CD4-positive, alpha-beta T cell treated with Interleukin-6 for 4 hours (primary cell): ENCODE results near the gene PNPLA1.
"Not testable (repeated sequence)": the region's sequence is repeated elsewhere in the genome, so short reads cannot be mapped to it uniquely, and the experiment has no call there.

Experiments
- DNase-seq: peaks from one replicate; pipeline ENCODE4 v3.0.0-alpha.2; 2020; ENCODE audit warnings: mixed read lengths

The PNPLA1 gene

DNA sequence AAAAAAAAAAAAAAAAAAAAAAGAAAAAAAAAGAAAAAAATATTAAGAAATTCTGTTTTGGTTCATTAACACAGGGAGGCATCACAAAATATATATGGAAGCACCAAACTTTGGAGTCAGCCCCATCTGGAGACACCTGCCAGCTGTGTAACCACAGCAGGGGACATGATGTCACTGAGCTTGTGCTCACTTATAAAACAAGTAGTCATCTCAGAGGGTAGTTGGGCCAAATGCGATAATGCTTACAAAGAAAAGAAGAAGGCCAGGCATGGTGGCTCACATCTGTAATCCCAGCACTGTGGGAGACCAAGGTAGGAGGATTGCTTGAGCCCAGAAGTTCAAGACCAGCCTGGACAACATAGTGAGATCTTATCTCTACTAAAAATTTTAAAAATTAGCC is 68.0 kb downstream of the PNPLA1 start:
- no peak for DNase-seq

- not testable (repeated sequence) for DNase-seq
Observed at GRCh38 chr6:36338223-36338622, 68.4 kb downstream of the PNPLA1 start.

DNA sequence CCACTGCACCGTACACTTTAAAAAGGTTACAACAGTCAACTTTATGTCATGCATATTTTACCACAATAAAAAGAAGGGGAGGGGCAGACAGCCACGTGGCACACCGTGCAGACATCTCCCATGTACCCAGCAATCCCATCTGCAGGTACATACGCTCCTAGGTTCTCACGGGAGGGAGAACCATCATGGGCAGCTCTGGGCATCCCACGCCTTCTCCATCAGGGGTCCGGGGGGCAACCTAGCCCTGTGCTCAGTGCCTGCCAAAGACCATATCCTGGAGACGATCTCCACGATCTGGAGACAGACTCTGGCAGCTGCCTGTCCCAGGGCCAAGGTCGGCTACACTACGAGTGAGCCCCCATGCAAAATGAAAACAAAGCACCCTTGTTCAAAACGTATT is 69.3 kb downstream of the PNPLA1 start:
- DNase-seq, result no peak

DNA sequence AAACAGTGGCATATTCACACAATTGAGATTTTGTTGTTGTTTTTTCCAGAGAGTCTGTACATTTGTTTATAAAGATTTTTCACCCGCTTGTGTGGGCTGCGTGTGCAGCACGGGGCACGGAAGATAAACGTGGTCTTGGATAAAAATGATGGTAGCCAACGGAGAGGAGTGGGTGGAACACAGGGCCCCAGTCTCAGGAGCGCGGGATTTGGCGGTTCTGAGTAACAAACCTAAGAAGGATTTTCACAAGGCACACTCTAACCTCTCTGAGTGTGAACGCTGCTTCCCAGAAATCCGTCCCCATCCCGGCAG is 70.4 kb downstream of the PNPLA1 start:
- DNase-seq, result no peak

- peak; percentile 79 for DNase-seq
Observed at GRCh38 chr6:36340618-36341454, 71.0 kb downstream of the PNPLA1 start.

DNA sequence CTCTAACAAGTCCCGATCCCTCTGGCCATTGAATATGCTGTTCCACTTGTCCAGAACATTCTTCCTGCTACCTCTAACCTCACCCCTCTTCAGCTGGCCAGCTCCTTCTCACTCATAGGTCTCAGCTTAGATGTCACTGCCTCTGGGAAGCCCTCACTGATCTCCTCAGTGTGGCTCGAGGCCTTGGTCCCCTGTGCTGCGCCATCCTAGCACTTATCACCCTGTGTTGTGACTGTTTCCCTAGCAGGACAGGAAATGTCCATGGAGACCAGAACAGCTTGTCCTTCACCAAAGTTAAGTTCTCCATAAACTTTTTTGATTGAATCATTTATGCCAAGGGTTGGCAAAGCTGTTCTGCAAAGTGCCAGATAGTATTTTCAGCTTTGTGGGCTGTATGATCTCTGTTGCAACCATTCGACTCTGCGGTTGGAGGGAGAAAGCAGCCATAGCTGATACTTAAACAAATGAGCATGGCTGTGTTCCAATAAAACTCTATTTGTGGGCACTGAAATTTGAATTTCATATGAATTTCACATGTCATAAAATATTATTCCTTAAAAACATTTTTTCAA is 73.3 kb downstream of the PNPLA1 start:
- DNase-seq, result no peak

GRCh38 chr6:36345681-36346466 is 76.0 kb downstream of the PNPLA1 start:
- DNase-seq, result no peak

DNA sequence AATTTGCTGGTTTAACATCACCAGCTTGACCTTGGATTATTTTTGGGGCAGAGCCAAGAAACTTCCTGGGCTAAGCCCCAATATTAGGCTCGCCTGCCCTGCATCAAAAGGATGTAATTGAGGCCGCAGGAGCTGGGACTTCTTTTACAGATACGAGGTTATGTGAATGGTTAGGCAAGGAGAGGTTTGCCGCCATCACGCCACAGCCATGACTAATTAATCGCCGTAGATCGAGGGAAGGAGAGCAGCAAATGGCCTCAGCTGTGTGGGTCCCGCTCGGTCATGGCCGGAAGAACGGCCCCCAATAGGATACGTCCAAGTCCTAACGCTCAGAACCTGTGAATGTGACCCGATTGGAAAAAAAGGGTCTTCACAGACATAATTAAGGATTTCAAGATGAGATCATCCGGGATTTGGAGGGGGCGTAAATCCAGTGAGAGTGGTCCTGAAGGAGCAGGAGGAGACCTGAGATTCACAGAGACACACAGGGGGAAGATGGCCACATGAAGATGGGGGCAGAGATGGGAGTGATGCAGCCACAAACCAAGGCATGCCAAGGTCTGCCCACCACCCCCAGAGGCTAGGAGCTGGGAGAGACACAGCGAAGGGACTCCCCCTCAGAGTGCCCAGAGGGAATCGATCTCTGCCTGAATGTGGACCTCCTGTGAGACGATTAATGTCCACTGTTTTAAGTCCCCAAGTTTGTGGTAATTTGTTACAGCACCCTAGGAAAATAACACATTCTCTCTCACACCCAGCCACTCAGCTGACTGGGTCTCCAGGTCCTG is 76.8 kb downstream of the PNPLA1 start:
- no peak for DNase-seq

- DNase-seq, result no peak
Observed at GRCh38 chr6:36347621-36348020, 77.8 kb downstream of the PNPLA1 start.

GRCh38 chr6:36349240-36349639 is 79.4 kb downstream of the PNPLA1 start:
- peak; percentile 33 for DNase-seq

DNA sequence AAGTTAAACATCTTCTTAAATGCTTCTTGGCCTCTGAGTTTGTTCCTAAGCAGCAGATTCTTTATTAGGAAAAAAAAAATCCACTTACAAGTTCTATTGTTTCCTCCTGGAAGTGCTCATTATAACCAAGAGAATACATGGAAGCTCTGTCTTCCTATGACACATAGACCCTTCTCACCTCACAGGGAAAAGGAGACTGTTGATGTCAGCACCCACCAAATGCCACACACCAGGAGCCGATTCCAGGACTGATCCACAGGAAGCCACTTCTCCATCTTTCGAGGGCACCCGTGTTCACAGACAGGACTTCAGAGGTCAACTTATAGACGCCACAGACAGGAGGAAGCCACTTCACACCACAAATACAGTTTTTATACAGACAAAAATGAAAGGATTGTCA is 80.2 kb downstream of the PNPLA1 start:
- no peak for DNase-seq

DNA sequence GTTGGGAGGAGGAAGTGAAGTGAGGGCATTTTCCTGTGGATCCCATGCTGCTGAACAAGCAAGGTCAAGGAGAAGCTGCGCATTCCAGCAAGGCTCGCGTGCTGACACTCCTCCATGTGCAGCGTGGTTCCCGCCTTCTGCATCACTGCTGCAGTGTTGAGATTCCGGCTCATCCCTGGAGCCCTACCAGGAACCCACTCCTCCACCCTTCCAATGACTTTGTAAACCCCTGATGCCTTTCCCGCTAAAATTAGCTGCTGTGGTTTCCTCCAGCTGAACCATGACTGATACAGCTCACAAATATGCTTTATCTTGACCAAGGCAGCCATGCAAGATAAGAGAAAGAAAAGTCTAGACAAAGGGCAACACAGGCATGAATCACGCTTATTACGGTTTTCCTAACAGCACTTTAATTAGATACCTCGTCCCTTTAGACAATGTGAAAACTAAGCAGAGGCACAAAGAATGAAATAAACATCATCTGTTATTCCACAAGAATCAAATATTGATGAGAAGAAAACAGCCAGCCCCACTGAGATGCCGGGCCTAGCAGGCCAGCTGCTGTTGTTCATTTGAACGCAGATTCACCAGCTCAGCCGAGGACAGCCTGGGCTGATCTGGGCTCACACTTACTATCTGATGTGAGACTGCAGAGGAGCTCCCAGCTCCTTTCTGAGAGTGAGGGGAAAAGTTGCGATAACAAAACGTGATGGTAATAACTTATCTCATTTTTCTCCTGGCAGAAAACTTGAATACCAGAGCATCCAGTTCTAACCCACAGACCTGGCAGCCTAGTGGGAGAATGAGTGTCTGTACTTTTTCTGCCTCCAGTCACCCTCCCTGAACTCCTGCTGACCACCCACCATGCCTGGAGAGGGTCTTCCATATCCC is 81.1 kb downstream of the PNPLA1 start:
- no peak for DNase-seq

DNA sequence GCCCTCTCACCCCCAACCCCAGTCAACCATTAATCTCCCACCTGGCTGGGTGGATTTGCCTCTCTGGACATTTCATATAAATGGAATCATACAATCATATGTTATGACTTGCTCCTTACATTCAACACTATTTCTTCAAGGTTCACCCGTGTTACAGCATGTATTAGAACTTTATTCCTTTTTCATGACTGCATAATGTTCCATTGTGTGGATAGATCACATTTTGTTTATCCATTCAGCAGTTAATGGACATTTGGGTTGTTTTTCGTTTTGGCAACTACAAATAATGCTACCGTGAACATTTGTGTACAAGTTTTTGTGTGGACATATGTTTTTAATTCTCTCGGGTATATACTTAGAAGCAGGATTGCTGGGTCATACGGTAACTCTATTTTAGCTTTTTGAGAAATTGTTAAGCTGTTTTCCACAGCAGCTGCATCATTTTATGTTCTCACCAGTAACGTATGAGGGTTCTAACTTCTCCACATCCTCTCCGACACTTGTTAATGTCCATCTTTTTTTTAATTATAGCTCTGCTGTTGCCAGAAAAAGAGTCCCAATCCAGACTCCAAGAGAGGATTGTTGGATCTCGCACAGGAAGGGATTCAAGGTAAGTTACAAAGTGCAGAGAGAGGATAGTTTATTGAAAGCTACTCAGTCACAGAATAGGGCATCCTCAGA is 82.8 kb downstream of the PNPLA1 start:
- DNase-seq, result no peak

DNA sequence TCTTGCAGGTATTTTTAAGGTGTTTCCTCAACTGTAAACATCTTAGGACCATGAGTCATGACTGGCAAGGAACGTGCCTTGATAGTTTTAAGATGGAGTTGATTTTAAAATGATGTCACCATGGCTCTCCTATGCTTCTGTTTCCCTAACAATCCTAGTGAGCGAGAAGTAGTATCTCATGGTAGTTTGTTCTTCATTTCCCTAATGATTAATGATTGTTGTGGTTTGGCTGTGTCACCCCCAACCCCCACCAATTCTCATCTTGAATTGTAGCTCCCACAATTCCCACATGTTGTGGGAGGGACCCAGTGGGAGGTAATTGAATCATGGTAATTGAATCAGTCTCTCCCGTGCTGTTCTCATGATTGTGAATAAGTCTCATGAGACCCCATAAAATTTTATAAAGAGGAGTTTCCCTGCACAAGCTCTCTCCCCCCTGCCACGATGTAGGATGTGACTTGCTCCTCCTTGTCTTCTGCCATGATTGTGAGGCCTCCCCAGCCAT is 83.6 kb downstream of the PNPLA1 start:
- no peak for DNase-seq

DNA sequence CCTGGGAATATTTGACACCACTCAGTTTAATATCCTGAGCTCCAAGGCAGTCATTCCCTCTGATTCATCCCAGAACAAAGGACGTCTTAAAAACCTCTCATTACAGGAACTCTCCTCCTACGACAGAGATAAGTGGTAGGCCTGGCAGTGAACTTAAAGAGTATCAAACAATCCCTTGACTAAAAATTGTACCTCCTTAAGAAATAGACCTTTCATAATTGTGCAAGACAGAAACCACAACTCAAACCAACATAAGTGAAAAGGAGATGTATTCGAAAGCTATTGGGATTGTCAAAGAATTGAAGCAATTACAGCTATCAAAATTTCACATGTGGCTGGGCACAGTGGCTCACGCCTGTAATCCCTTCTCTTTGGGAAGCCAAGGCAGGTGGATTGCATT is 86.0 kb downstream of the PNPLA1 start:
- DNase-seq, result no peak

DNA sequence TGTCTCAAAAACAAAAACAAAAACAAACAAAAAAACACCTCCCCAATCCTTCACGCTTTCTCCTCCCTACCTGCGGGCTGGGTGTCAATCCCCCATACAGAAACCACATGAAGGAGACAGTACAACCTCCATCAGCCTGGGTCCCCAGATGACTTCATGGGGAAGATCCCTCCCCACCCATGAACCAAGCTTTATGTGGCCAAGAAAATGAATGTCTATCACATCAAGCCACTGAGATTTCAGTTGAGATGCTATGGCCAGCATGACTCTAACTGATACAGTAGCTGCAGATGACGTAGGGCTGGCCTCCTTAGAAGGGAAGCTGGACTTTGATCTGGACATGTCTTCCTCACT is 88.0 kb downstream of the PNPLA1 start:
- no peak for DNase-seq
